HG03280 (cell line): ENCODE measurements around the gene SV2A.
"Not testable (repeated sequence)": the region's sequence is repeated elsewhere in the genome, so short reads cannot be mapped to it uniquely, and the experiment has no call there.

Experiments used
- ATAC-seq: cut with Tn5 transposase; IDR thresholded peaks from one replicate; pipeline ENCODE4 v1.9.1; 2021; ENCODE audit warnings: mild to moderate bottlenecking, moderate library complexity; ENCODE audit not compliant: unreplicated experiment

Gene SV2A

DNA sequence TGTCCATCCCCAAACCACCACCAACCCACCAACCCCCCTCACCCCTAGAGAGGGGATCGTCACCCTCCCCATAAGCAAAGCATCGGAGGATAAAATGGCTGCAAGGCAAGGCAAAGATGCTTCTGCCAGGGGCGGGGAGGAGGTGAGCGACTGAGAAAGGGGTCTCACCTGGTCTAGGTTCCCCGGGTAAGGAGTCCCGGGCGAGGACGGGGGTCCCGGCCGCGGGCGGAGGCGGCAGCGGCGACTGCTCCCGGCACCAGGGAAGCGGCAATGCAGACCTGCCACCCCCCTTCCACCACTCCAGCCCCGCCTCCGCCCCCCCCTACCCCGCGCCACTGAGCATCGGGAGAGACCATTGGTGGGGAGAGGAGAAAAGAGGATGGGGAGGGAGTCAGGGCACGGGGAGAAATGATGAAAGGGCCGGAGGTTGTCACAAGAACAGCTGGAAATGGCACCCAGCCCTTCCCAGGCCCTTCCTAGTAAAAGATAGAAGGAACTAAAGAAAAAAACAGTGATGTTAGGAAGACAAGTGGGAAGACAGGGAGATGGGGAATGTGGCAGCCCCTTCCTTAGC is at the start of gene SV2A:
SV2A (minus strand) TSS at position 274 of the 574 bp plus-strand sequence. CDS start 4,004 bp downstream, outside the sequence.
- ATAC-seq, result no peak

GRCh38 chr1:149967041-149967440 is 49.4 kb upstream of the SV2A start:
- no peak for ATAC-seq

DNA sequence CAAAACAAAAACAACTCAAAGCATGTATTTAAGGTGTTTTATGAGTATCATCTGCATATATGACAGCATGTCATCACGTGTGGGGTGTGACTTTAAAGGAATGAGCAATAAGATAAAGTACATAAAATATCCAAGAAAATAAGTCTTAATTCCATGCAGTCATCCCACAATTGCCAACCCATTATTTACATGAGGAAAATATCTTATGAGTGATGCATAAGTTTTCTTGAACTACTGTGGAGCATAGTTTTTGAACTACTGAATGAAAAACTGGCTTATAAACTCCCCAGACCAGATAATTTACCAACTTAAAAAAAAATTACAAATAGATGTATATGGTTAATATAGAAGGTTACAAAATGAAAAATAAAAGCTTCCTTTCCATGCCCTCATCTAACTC is 48.8 kb upstream of the SV2A start:
- no peak for ATAC-seq

DNA sequence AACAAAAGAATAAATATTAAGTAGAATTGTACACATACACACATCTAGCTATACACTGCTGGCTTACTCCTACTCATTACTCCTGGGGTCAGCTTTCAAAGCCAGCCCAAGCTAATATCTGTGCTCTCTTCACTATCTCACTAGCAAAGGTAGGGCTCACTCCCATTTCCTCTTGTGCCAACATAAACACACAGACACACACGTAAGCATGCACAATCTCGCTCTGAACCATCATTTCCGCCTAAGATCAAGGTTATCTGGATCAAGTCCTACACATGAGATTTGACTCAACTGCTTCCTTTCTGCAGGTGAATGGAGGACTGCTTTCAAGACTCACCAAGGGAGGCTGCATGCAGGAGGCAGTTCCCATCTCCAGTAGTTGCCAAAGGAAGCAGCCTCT is 47.8 kb upstream of the SV2A start:
- no peak for ATAC-seq

DNA sequence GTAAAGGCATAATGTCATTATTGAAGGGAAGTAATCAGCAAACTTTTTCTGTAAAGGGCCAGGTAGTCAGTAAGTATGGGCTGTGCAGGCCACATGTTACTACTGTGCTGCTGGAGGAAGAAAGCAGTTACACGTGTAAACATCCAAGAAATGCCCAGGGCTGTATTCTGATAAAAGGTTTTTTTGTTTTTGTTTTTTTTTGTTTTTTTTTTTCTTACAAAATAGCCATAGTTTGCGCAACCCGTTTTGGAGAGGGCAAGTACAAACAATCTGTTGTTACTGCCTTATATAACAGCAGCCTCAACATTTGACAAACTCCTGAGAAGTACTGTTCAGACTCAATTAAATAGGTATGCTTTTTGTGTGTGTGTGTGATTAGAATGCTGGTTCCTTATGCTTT is 45.7 kb upstream of the SV2A start:
- no peak for ATAC-seq

- no peak for ATAC-seq
Observed at GRCh38 chr1:149962736-149963135, 45.1 kb upstream of the SV2A start.

GRCh38 chr1:149962039-149962647 is 44.5 kb upstream of the SV2A start:
- ATAC-seq, result no peak

DNA sequence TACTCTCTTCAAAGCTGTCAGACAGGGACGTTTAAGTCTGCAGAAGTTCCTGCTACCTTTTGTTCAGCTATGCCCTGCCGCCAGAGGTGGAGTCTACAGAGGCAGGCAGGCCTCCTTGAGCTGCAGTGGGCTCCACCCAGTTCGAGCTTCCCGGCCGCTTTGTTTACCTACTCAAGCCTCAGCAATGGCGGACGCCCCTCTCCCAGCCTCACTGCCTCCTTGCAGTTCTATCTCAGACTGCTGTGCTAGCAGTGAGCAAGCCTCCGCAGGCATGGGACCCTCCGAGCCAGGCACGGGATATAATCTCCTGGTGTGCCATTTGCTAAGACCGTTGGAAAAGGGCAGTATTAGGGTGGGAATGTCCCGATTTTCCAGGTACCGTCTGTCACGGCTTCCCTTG is 39.9 kb upstream of the SV2A start:
- not testable (repeated sequence) for ATAC-seq

- ATAC-seq, result no peak
Observed at GRCh38 chr1:149949911-149950310, 32.3 kb upstream of the SV2A start.

- ATAC-seq, result no peak
Observed at GRCh38 chr1:149945206-149945605, 27.6 kb upstream of the SV2A start.

DNA sequence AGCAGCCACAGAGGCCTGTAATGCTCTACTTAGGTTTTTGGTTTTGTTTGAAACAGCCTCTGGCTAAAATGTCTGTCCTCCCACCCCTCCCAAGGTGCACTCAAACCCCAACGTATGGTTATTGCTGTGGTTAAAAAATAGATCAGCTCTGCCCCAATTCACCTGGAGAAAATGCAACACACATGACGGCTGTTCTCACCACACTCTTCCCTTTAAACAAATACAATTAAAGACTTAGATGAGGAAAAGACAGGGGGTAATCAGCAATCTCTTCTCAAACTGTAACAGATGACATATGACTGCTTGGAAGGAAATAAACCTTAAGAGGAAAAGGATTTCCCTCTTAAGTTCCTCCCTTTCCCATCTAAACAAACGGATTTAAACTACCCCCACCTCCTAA is 25.2 kb upstream of the SV2A start:
- ATAC-seq, result no peak

GRCh38 chr1:149942207-149942606 is 24.6 kb upstream of the SV2A start:
- no peak for ATAC-seq

DNA sequence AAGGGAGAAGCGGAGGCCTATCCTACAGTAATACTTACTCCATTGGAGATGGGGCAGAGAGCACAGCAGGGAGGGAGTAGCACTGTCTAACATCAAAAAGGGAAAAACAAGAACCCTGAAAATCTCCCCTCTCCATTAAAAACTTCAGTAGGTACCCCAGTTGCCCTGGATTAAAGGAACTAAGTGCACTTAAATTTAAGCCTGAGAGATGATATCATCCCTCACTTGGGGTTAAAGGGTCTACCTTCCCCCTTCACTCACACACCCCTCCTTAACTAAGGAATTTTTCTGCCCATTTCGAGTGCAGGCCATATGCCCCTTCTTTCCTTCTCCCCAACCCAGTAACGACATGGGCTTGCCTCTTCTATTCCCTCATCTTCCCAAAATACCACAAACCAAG is 22.8 kb upstream of the SV2A start:
- ATAC-seq, result no peak

GRCh38 chr1:149938668-149939003 is 21.0 kb upstream of the SV2A start:
- not testable (repeated sequence) for ATAC-seq

- no peak for ATAC-seq
Observed at GRCh38 chr1:149937759-149938158, 20.1 kb upstream of the SV2A start.

GRCh38 chr1:149936992-149937705 is 19.5 kb upstream of the SV2A start:
- no peak for ATAC-seq

- no peak for ATAC-seq
Observed at GRCh38 chr1:149936170-149936991, 18.7 kb upstream of the SV2A start, which contains the start of gene MTMR11. Gene MTMR11, minus strand, starts transcription at chr1:149936879. Its CDS starts 232 bp downstream, at chr1:149936647.

DNA sequence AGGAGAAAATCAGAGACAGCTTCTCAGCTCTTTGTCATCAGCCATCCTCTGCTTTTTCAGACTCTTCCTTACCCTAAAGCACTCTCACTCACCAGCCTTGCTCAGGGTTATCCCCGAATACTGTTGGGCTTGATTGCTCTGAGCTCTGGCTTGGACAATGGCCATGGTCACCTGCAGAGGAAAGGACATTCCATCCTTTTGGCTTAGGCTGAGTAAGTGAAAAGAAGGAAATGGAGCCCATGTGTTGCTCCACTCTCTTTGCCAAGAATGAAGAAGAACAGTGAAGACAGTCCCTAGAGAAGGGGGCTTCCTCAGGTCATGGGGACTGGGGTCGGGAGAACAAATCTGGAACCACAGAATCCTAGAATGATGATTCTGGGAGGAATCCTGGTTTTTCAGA is 16.7 kb upstream of the SV2A start:
- no peak for ATAC-seq

DNA sequence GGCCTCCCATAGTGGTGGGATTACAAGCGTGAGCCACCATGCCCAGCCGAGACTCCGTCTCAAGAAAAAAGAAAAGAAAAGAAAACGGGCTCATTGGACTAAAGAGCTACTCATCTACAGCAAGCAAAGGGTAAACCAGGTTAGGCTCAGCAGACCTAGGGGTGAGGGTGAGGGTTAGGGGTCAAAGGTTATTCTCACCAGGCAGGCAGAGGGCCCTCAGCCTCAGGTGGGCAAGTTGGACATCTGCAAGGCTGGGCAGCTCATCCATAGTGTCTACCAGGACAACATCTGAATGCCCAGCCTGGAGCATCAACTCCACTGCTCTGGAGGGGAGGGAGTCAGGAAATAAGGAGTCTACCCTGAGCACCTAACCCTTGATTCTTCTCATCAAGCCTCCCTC is 15.6 kb upstream of the SV2A start:
- ATAC-seq, result no peak

- no peak for ATAC-seq
Observed at GRCh38 chr1:149932474-149932873, 14.8 kb upstream of the SV2A start.

DNA sequence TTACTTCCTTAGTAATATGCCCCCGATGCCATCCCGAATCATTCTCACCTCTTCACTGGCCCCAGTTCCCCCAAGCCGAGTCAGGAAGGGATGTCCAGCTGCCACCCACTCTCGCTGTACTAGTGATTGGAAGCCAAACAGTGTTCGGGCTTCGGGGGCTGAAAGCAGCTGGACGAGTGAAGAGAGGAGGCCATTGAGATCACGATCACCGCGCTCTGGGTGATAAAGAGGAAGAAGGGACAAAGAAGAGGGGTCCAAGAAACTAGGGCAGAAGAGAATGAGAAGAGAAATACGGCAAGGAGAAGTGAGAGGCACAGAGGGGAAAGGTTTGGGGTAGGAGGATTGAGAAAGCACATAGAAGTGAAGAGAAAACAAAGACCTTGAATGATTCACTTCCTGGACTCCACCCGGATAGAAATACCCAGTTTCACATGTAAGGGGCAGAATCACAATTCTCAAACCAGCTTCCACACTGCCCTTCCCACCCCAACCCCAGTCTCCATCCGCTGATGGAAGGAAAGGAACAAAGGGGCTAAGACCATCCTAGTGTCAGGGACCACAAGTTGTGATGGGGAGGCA is 13.7 kb upstream of the SV2A start:
- no peak for ATAC-seq
